Subcutaneous adipose tissue (tissue), 4 donors: Measurements from ENCODE around the gene USP43. TPM values are rescaled to one million over a fixed set of nuclear protein-coding genes. Genes with fewer than 3 reads are reported as not detected.

Experiments
- total RNA-seq, 4 donors: library from RNA; depleted of rRNA; stranded (reverse); fragments of >200 nt; gene quantifications; one replicate each; pipeline ENCODE4 v1.1.0, GENCODE V29; 2016
- TF ChIP-seq, protein P1 (sequence below): fragments of 450-650 bp; IDR thresholded peaks from one replicate; pipeline ENCODE4 v1.5.1; 2016; ENCODE audit warnings: low read depth, mild to moderate bottlenecking, control low read depth, antibody characterized with exemption, moderate library complexity

The USP43 gene
- total RNA-seq, 4 donors from 2014 or later = 0.22 to 0.51 TPM; not detected in 2

DNA sequence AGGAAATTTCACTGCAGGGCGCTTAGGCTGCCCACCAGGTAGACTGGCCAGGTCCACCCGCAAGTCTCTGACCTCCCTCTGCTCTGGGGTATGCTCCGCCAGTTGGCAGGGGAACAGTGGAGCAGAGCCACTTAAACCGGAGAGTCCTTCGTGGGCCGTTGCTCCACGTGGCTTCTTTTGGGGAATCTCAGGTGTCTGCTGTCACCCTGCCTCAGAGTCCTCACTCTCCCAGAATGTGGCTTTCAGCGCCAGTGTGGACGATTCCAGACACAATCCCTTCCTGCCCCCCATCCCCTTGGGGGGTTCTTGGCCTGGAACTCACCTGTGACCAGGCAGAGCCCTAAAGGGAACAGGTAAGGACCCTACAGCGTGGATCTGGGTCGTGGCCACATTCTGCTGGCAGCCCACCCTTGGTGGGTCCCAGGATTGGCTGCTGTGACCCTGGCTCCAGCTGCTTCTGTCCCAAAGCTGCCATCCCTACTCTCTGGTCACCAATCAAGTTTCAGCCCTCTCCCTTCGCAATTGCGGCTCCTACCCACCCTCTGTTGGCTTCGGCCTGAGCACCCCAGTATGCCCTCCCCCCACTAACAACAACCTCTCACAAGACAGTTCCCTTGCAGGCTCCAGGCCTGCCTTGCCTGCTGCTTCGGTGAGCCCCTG is 123.8 kb downstream of the USP43 start:
- TF ChIP-seq, protein P1, sequence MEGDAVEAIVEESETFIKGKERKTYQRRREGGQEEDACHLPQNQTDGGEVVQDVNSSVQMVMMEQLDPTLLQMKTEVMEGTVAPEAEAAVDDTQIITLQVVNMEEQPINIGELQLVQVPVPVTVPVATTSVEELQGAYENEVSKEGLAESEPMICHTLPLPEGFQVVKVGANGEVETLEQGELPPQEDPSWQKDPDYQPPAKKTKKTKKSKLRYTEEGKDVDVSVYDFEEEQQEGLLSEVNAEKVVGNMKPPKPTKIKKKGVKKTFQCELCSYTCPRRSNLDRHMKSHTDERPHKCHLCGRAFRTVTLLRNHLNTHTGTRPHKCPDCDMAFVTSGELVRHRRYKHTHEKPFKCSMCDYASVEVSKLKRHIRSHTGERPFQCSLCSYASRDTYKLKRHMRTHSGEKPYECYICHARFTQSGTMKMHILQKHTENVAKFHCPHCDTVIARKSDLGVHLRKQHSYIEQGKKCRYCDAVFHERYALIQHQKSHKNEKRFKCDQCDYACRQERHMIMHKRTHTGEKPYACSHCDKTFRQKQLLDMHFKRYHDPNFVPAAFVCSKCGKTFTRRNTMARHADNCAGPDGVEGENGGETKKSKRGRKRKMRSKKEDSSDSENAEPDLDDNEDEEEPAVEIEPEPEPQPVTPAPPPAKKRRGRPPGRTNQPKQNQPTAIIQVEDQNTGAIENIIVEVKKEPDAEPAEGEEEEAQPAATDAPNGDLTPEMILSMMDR = no peak

DNA sequence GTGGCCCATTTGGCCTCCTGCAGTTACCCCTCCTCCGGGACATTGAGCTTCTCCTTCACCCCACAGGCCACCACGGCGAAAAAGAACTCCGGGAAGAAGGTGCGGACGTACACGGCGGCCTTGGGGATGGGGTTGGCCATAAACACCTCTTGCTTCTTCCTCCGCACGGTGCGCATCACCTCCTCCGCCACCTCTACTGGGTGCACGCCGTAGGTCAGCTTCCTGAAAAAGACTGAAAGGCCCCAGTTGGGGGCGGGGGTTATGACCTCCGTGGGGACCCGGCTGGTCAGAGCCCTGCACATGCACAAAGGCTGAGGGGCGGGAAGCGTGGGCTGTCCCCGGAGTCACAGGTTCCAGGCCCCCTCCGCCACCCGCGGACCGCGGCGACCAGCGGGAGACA is 126.1 kb downstream of the USP43 start:
- TF ChIP-seq, protein P1 = no peak

DNA sequence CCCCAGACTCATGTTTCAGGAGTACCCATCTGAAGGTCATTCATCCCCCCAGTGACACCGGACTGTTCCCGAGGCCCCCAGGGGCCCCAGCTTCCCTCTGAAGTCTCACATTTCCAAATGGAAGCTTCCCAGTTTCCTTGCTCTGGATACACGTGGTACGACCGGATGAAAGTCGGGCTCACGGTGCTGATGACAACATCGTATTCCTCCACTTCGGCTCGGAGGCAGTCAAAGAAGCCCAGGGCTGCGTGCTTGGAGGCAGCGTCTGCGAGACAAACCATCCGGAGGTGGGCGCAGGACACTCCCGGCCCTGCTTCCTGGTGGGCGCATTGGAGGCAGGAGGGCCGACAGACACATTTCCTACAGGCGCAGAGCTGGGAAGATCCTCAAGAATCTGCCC is 127.3 kb downstream of the USP43 start:
- TF ChIP-seq, protein P1 = no peak

DNA sequence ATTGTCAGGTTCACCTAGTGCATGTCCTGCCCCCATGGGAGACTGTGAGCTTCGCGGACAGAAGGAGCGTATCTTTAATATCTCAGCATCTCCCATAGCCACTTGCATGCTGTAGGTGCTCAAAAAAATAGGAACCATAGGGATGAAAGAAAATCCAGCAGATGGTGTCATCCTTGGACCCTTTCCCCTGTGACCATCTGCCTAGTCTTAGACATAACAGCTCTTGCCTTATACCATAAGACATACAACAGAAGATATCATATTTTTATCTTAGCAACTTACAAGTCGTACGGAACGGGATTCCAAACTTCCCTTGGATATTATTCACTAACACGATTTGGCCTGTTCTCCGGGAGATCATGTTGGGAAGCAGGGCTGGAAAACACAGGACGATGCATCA is 131.6 kb downstream of the USP43 start:
- TF ChIP-seq, protein P1 = no peak

Other genes with a start within 250 kb of the USP43 start
- 100 to 1,000 TPM in 1 of 4 donors, 10 to 100 TPM in 3; 69.7 to 129 (median 89.6) TPM for gene STX8, start 69.7 kb upstream of the USP43 start, total RNA-seq
- not detected for gene CFAP52, start 68.9 kb upstream of the USP43 start, total RNA-seq
- gene DHRS7C, start 146.1 kb downstream of the USP43 start, total RNA-seq = not detected
- gene GSG1L2, start 176.6 kb downstream of the USP43 start, total RNA-seq = not detected
- 1 to 10 TPM; 3.9 to 7.5 (median 5.9) TPM for gene GLP2R, start 180.4 kb downstream of the USP43 start, total RNA-seq